H9 (cell line): Measurements from ENCODE around the gene PCF11. TPM values are rescaled to one million over a fixed set of nuclear protein-coding genes. Genes with fewer than 3 reads are reported as not detected.

ENCODE experiments used
- DNase-seq: peaks from one replicate; pipeline ENCODE4 v3.0.0-alpha.2; 2017
- H2AFZ ChIP-seq: one replicate; pipeline ENCODE4 v1.6.1; 2013; ENCODE audit warnings: mild to moderate bottlenecking, low read length, control low read depth, moderate library complexity
- H2AK5ac ChIP-seq: 2 replicates; pipeline ENCODE4 v1.6.1; 2013; ENCODE audit warnings: low read length, control low read depth, mixed read lengths; ENCODE audit not compliant: insufficient read length
- H2BK120ac ChIP-seq: one replicate; pipeline ENCODE4 v1.6.1; 2013; ENCODE audit warnings: low read depth, mild to moderate bottlenecking, low read length, control low read depth, inconsistent platforms; ENCODE audit not compliant: poor library complexity, severe bottlenecking
- H2BK12ac ChIP-seq: 2 replicates; pipeline ENCODE4 v1.6.1; 2013; ENCODE audit warnings: low read length, control low read depth, mixed read lengths, low read depth; ENCODE audit not compliant: insufficient read length
- H2BK15ac ChIP-seq: 2 replicates; pipeline ENCODE4 v1.6.1; 2013; ENCODE audit warnings: low read depth, low read length, control low read depth
- H2BK20ac ChIP-seq: one replicate; pipeline ENCODE4 v1.6.1; 2013; ENCODE audit warnings: low read depth, mild to moderate bottlenecking, low read length, control low read depth, inconsistent platforms; ENCODE audit not compliant: poor library complexity, severe bottlenecking
- H2BK5ac ChIP-seq: 2 replicates; pipeline ENCODE4 v1.6.1; 2013; ENCODE audit warnings: low read length, control low read depth, mixed read lengths; ENCODE audit not compliant: insufficient read length
- H3K14ac ChIP-seq: 2 replicates; pipeline ENCODE4 v1.6.1; 2013; ENCODE audit warnings: low read length, control low read depth; ENCODE audit not compliant: insufficient read depth
- H3K18ac ChIP-seq: 2 replicates; pipeline ENCODE4 v1.6.1; 2013; ENCODE audit warnings: low read depth, mild to moderate bottlenecking, mixed read lengths, low read length, control low read depth; ENCODE audit not compliant: insufficient read length
- H3K23ac ChIP-seq: 2 replicates; pipeline ENCODE4 v1.6.1; 2013; ENCODE audit warnings: low read length, control low read depth, mixed read lengths, low read depth; ENCODE audit not compliant: insufficient read length
- H3K23me2 ChIP-seq: 2 replicates; pipeline ENCODE4 v1.6.1; 2013; ENCODE audit warnings: low read depth, mild to moderate bottlenecking, mixed read lengths, low read length, control low read depth; ENCODE audit not compliant: insufficient read length, poor library complexity, severe bottlenecking
- H3K27ac ChIP-seq: 2 replicates; pipeline ENCODE4 v1.5.1; 2013; ENCODE audit warnings: low read length, control low read depth, mixed read lengths, low read depth; ENCODE audit not compliant: insufficient read length
- H3K27me3 ChIP-seq: 2 replicates; pipeline ENCODE4 v1.6.1; 2013; ENCODE audit warnings: low read length, control low read depth, inconsistent platforms; ENCODE audit not compliant: insufficient read depth
- H3K4ac ChIP-seq: 2 replicates; pipeline ENCODE4 v1.6.1; 2013; ENCODE audit warnings: low read depth, mild to moderate bottlenecking, control low read depth, inconsistent platforms, low read length, moderate library complexity
- H3K4me1 ChIP-seq: 2 replicates; pipeline ENCODE4 v1.6.1; 2013; ENCODE audit warnings: low read length, control low read depth, inconsistent platforms; ENCODE audit not compliant: insufficient read depth
- H3K4me2 ChIP-seq: 2 replicates; pipeline ENCODE4 v1.6.1; 2013; ENCODE audit warnings: low read length, control low read depth, mixed read lengths; ENCODE audit not compliant: insufficient read length, insufficient read depth
- H3K56ac ChIP-seq: 2 replicates; pipeline ENCODE4 v1.6.1; 2013; ENCODE audit warnings: low read depth, mild to moderate bottlenecking, mixed read lengths, low read length, control low read depth; ENCODE audit not compliant: insufficient read length
- H3K79me1 ChIP-seq: 2 replicates; pipeline ENCODE4 v1.6.1; 2013; ENCODE audit warnings: low read depth, mild to moderate bottlenecking, moderate library complexity, low read length, control low read depth, inconsistent platforms; ENCODE audit not compliant: insufficient read depth, poor library complexity, severe bottlenecking
- H3K79me2 ChIP-seq: 2 replicates; pipeline ENCODE4 v1.6.1; 2013; ENCODE audit warnings: low read length, control low read depth, inconsistent platforms; ENCODE audit not compliant: insufficient read depth
- H3K9ac ChIP-seq: 2 replicates; pipeline ENCODE4 v1.6.1; 2013; ENCODE audit warnings: low read length, control low read depth, mixed read lengths; ENCODE audit not compliant: insufficient read length; ENCODE audit errors: extremely low read depth
- H3K9me3 ChIP-seq: one replicate; pipeline ENCODE4 v1.6.1; 2013; ENCODE audit warnings: low read depth, low read length, inconsistent platforms; ENCODE audit not compliant: control insufficient read depth
- H3T11ph ChIP-seq: one replicate; pipeline ENCODE4 v1.6.1; 2013; ENCODE audit warnings: mild to moderate bottlenecking, low read length, control low read depth, inconsistent platforms
- H4K20me1 ChIP-seq: one replicate; pipeline ENCODE4 v1.6.1; 2013; ENCODE audit not compliant: control insufficient read depth, insufficient read length, insufficient read depth
- H4K5ac ChIP-seq: 2 replicates; pipeline ENCODE4 v1.6.1; 2013; ENCODE audit warnings: low read depth, mild to moderate bottlenecking, mixed read lengths, low read length, control low read depth; ENCODE audit not compliant: insufficient read length
- H4K8ac ChIP-seq: replicated peaks from 2 replicates; pipeline ENCODE4 v1.6.1; 2013; ENCODE audit warnings: low read length, control low read depth, mixed read lengths, low read depth; ENCODE audit not compliant: insufficient read length
- H4K91ac ChIP-seq: 2 replicates; pipeline ENCODE4 v1.6.1; 2013; ENCODE audit warnings: low read depth, mild to moderate bottlenecking, moderate library complexity, mixed read lengths, low read length, control low read depth; ENCODE audit not compliant: insufficient read length
- H3K27ac Mint-ChIP-seq, 3 experiments: 2 replicates in 2 of 3; 3 replicates in 1 of 3; pipeline ENCODE4 v1.8.0; 2020 to 2021; ENCODE audit warnings: mixed read lengths in 3 of 3, mild to moderate bottlenecking in 1 of 3, moderate library complexity in 1 of 3
- H3K27me3 Mint-ChIP-seq: 2 replicates; pipeline ENCODE4 v1.8.0; 2021; ENCODE audit warnings: low read depth, mild to moderate bottlenecking, moderate library complexity, mixed read lengths
- H3K36me3 Mint-ChIP-seq, 3 experiments: 2 replicates in 2 of 3; 3 replicates in 1 of 3; pipeline ENCODE4 v1.8.0; 2020 to 2021; ENCODE audit warnings: low read depth in 3 of 3, mixed read lengths in 3 of 3; ENCODE audit not compliant: insufficient read depth in 1 of 3
- H3K4me1 Mint-ChIP-seq, 2 experiments: 2 replicates each; pipeline ENCODE4 v1.8.0; 2020; ENCODE audit warnings: mixed read lengths in 2 of 2
- H3K4me3 Mint-ChIP-seq, 2 experiments: 2 replicates in 1 of 2; 3 replicates in 1 of 2; pipeline ENCODE4 v1.8.0; 2020 to 2021; ENCODE audit warnings: mild to moderate bottlenecking in 2 of 2, mixed read lengths in 2 of 2, moderate library complexity in 1 of 2
- H3K9me3 Mint-ChIP-seq, 2 experiments: 2 replicates in 1 of 2; 3 replicates in 1 of 2; pipeline ENCODE4 v1.8.0; 2020; ENCODE audit warnings: mild to moderate bottlenecking in 2 of 2, mixed read lengths in 2 of 2, moderate library complexity in 1 of 2
- CTCF ChIP-seq: fragments of 200-600 bp; sonication (generic); conservative IDR thresholded peaks from 3 replicates; pipeline ENCODE4 v1.8.0; 2021; ENCODE audit warnings: antibody characterized with exemption, mild to moderate bottlenecking
- WGBS: extraction: QIAGEN DNeasy Blood & Tissue Kit; methylation state at CpG from one replicate; pipeline ENCODE4 v1.1.7; 2013; ENCODE audit warnings: missing lambda C conversion rate, low lambda C conversion rate, mixed read lengths; ENCODE audit not compliant: insufficient read length; ENCODE audit errors: extremely low coverage; 5-methylcytosine and 5-hydroxymethylcytosine counted together
- total RNA-seq: library from RNA; stranded (reverse); gene quantifications from 2 replicates; pipeline ENCODE4 v1.2.1, GENCODE V29; 2021

The PCF11 gene
- total RNA-seq, 1 experiment from 2014 or later = 50.9 TPM

- Histone ChIP-seq H3K79me1 (no peaks in the 10 kb centered on the region), H3K4me1 (no peaks in the 10 kb centered on the region), H3K9me3 (no peaks in the 10 kb centered on the region), H3K18ac (no peak overlapping the region), H3K4me2 (no peak overlapping the region), H4K5ac (no peak overlapping the region), H3K23ac (no peak overlapping the region), H3K14ac (no peak overlapping the region), H4K91ac (no peak overlapping the region), H3K27ac (no peak overlapping the region), H3K27me3 (0 out of 2 replicates have a peak, but pooled peaks cover 2% of the 10 kb centered on the region), H2AK5ac (no peak overlapping the region), H2BK12ac (no peak overlapping the region), H3K9ac (no peak overlapping the region), H2BK120ac (no peak overlapping the region), H4K20me1 (no peaks in the 10 kb centered on the region), H2BK15ac (no peak overlapping the region), H4K8ac (no peak overlapping the region), H3T11ph (no peak overlapping the region), H3K23me2 (no peaks in the 10 kb centered on the region), H2AFZ (no peak overlapping the region), H2BK20ac (no peak overlapping the region), H3K4ac (no peak overlapping the region), H3K79me2 (no peaks in the 10 kb centered on the region), H2BK5ac (no peak overlapping the region), H3K56ac (no peak overlapping the region)
- Mint-ChIP-seq H3K4me1 (no peaks in the 10 kb centered on the region), H3K27me3 (no peaks in the 10 kb centered on the region; the same call in 1 of the 2 replicates), H3K9me3 (no peaks in the 10 kb centered on the region), H3K36me3 (no peaks in the 10 kb centered on the region), H3K27ac (no peak overlapping the region), H3K4me3 (no peak overlapping the region)
- no peak for TF ChIP-seq CTCF
- WGBS = no CpG with 5 or more reads among the region's 10 CpGs
- DNase-seq = no peak
Measured at GRCh38 chr11:83220260-83220659, 63.3 kb downstream of the PCF11 start.
